ENCODE measurements around the gene COL16A1. TPM values are rescaled to one million over a fixed set of nuclear protein-coding genes. Genes with fewer than 3 reads are reported as not detected.
A peak's percentile ranks its signal among the peaks of the same experiment; 100 is the strongest.
"Not testable (repeated sequence)": the region's sequence is repeated elsewhere in the genome, so short reads cannot be mapped to it uniquely, and the experiment has no call there.

The COL16A1 gene
- polyA plus RNA-seq, 3 donors = 0.13 TPM; not detected in 2

DNA sequence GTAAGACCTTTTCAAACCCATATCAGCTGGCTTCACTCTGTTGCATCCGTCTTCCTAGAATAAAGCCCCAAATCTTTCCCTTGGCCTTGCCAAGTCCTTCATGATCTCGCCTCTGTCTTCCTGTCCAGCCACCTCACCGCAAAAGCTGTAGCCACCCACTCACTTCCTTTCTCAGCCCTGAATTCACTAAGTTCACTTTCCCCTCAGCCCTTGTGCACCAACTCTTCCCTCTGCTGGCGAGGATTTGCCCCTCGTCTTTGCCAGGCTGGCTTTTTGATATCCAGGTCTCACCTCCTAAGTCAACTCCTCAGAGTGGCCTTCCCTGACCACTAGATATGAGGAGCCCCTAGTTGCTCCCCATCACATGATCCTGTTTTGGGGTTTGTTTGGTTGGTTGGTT lies 3.9 kb upstream of the COL16A1 start:
- H3K9ac ChIP-seq (ENCODE audit: insufficient read depth, low read length, poor library complexity, severe bottlenecking) = no peak overlapping the region
- TF ChIP-seq, protein P1, sequence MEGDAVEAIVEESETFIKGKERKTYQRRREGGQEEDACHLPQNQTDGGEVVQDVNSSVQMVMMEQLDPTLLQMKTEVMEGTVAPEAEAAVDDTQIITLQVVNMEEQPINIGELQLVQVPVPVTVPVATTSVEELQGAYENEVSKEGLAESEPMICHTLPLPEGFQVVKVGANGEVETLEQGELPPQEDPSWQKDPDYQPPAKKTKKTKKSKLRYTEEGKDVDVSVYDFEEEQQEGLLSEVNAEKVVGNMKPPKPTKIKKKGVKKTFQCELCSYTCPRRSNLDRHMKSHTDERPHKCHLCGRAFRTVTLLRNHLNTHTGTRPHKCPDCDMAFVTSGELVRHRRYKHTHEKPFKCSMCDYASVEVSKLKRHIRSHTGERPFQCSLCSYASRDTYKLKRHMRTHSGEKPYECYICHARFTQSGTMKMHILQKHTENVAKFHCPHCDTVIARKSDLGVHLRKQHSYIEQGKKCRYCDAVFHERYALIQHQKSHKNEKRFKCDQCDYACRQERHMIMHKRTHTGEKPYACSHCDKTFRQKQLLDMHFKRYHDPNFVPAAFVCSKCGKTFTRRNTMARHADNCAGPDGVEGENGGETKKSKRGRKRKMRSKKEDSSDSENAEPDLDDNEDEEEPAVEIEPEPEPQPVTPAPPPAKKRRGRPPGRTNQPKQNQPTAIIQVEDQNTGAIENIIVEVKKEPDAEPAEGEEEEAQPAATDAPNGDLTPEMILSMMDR (IDR thresholded peaks at IDR 0.05) = no peak
- intact Hi-C loops (cut with micrococcal nuclease) = no loop called here
- DNase-seq = peak in 1 of 3 donors; percentile 8
- peaks cover 35 to 46% (median 40%) of the 10 kb centered on the region in 3 donors for H3K27me3 Mint-ChIP-seq (ENCODE audit: low read depth in 3 of 3)
- no peak overlapping the region for H2AFZ ChIP-seq (ENCODE audit: insufficient read depth, low read depth, low read length, poor library complexity, severe bottlenecking)
- H3K4me1 Mint-ChIP-seq = peaks cover 20% of the 10 kb centered on the region
- H3K27me3 ChIP-seq (ENCODE audit: control insufficient read depth in 2 of 2, insufficient read depth in 2 of 2, low read length in 2 of 2) = peaks cover 9 to 40% of the 10 kb centered on the region in 2 donors
- H4K20me1 ChIP-seq (ENCODE audit: insufficient read depth, low read length) = no peaks in the 10 kb centered on the region
- H3K4me2 ChIP-seq (replicated peaks; ENCODE audit: extremely low read depth, low read length, poor library complexity, severe bottlenecking) = no peak overlapping the region
- no peaks in the 10 kb centered on the region for H3K36me3 Mint-ChIP-seq
- no peaks in the 10 kb centered on the region for H3K36me3 ChIP-seq (replicated peaks in 1 of 2; ENCODE audit: control insufficient read depth in 1 of 2, insufficient read depth in 2 of 2, low read length in 2 of 2)
- no peaks in the 10 kb centered on the region for H3K9me3 ChIP-seq (replicated peaks in 1 of 2; ENCODE audit: control insufficient read depth in 1 of 2, insufficient read depth in 1 of 2, low read length in 2 of 2)
- H3K4me3 Mint-ChIP-seq = no peak overlapping the region
- peaks cover 0 to 6% of the 10 kb centered on the region in 2 donors for H3K4me1 ChIP-seq (ENCODE audit: control insufficient read depth in 1 of 2, insufficient read depth in 2 of 2, low read length in 2 of 2)
- no peak overlapping the region for H3K27ac ChIP-seq (ENCODE audit: low read depth in 1 of 2, low read length in 2 of 2)
- peaks cover 0 to 3% (median 0%) of the 10 kb centered on the region in 7 donors for H3K9me3 Mint-ChIP-seq
- no peak overlapping the region for H3K4me3 ChIP-seq (replicated peaks in 1 of 3; ENCODE audit: low read depth in 2 of 3, low read length in 3 of 3)
- WGBS (ENCODE audit: insufficient coverage) = 0% methylated on average over 3 of the region's 5 CpGs
- H3K79me2 ChIP-seq (ENCODE audit: insufficient read depth, low read length) = no peaks in the 10 kb centered on the region
- H3K27ac Mint-ChIP-seq = no peak overlapping the region

DNA sequence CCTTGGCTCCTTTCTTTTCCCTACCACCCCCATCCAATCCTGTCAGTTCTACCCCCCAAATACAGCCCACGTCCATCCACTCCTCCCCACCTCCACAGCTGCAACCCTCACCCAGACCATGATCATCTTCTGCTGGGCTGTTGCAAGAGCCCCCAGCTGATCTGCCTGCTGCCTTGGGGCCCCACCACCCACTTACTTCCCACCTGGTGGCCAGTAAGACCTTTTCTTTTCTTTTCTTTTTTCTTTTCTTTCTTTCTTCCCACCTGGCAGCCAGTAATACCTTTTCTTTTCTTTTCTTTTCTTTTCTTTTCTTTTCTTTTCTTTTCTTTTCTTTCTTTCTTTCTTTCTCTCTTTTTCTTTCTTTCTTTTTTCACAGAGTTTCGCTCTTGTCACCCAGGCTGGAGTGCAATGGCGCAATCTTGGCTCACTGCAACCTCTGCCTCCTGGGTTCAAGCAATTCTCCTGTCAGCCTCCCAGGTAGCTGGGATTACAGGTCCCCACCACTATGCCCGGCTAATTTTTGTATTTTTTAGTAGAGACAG lies 3.3 kb upstream of the COL16A1 start:
- H3K9me3 ChIP-seq (replicated peaks in 1 of 2; ENCODE audit: control insufficient read depth in 1 of 2, insufficient read depth in 1 of 2, low read length in 2 of 2); H3K4me3 Mint-ChIP-seq; H3K79me2 ChIP-seq (ENCODE audit: insufficient read depth, low read length); H3K36me3 ChIP-seq (replicated peaks in 1 of 2; ENCODE audit: control insufficient read depth in 1 of 2, insufficient read depth in 2 of 2, low read length in 2 of 2); H3K4me1 ChIP-seq (ENCODE audit: control insufficient read depth in 1 of 2, insufficient read depth in 2 of 2, low read length in 2 of 2); intact Hi-C loops (cut with micrococcal nuclease); H3K27ac ChIP-seq (ENCODE audit: low read depth in 1 of 2, low read length in 2 of 2); H4K20me1 ChIP-seq (ENCODE audit: insufficient read depth, low read length); H3K9me3 Mint-ChIP-seq; H3K36me3 Mint-ChIP-seq; H2AFZ ChIP-seq (ENCODE audit: insufficient read depth, low read depth, low read length, poor library complexity, severe bottlenecking); H3K4me3 ChIP-seq (replicated peaks in 1 of 3; ENCODE audit: low read depth in 2 of 3, low read length in 3 of 3); DNase-seq; H3K4me2 ChIP-seq (replicated peaks; ENCODE audit: extremely low read depth, low read length, poor library complexity, severe bottlenecking); H3K9ac ChIP-seq (ENCODE audit: insufficient read depth, low read length, poor library complexity, severe bottlenecking): not testable (repeated sequence)
- Mint-ChIP-seq H3K27me3 (ENCODE audit: low read depth in 3 of 3) (peaks cover 32 to 43% (median 37%) of the 10 kb centered on the region in 3 donors), H3K27ac (peak overlapping the region in 1 of 7 donors; percentile 8), H3K4me1 (peaks cover 20% of the 10 kb centered on the region)
- H3K27me3 ChIP-seq (ENCODE audit: control insufficient read depth in 2 of 2, insufficient read depth in 2 of 2, low read length in 2 of 2) = peaks cover 9 to 37% of the 10 kb centered on the region in 2 donors
- 54% methylated on average over 2 of the region's 4 CpGs for WGBS (ENCODE audit: insufficient coverage)

Data from CD14-positive monocyte (primary cell).